Endothelial cell of umbilical vein (primary cell): Measurements from ENCODE around the gene LRRTM4. TPM values are rescaled to one million over a fixed set of nuclear protein-coding genes. Genes with fewer than 3 reads are reported as not detected.

Experiments
- BruUV-seq: library from RNA; stranded (reverse); fragments of 400-500 nt; replicated peaks from 2 replicates; lab custom pipeline; 2021; lab: Mats Ljungman, UMichigan
- CTCF ChIA-PET: fragments of 300-600, 350-600 bp; sonication (Branson Sonifier 250); formaldehyde crosslinking; loops from one replicate; lab custom pipeline; 2021; ENCODE audit warnings: antibody characterized with exemption, inconsistent platforms; lab: Charles Lee
- POLR2A ChIA-PET: fragments of 300-600, 350-600 bp; sonication (Branson Sonifier 250); formaldehyde crosslinking; loops from one replicate; lab custom pipeline; 2021; ENCODE audit warnings: antibody characterized with exemption, inconsistent platforms; lab: Charles Lee
- DNase-seq: peaks from one replicate; pipeline ENCODE4 v3.0.0-alpha.2; 2011; ENCODE audit warnings: low read depth, low spot score
- FAIRE-seq: peaks from 2 replicates; lab custom pipeline; 2011; peaks lifted over from hg19 to GRCh38; lab: Jason Lieb, UNC
- H2AFZ ChIP-seq: 2 replicates; pipeline ENCODE4 v1.6.0; 2012; ENCODE audit warnings: low read depth, low read length, control low read depth, inconsistent platforms
- H3K27ac ChIP-seq: 2 replicates; pipeline ENCODE4 v1.5.1; 2011; ENCODE audit warnings: low read depth, mild to moderate bottlenecking, control low read depth, low read length, moderate library complexity; ENCODE audit not compliant: insufficient read depth
- H3K27me3 ChIP-seq, 2 experiments: 2 replicates each; pipeline versions ENCODE4 v1.6.0 to v1.6.1; 2011; ENCODE audit warnings: low read length in 2 of 2, mixed read lengths in 1 of 2; ENCODE audit not compliant: control insufficient read depth in 2 of 2, insufficient read depth in 2 of 2
- H3K36me3 ChIP-seq, 2 experiments: 2 replicates in 1 of 2; 3 replicates in 1 of 2; pipeline ENCODE4 v1.5.1; 2011; ENCODE audit warnings: low read length in 2 of 2, mild to moderate bottlenecking in 1 of 2, moderate library complexity in 1 of 2; ENCODE audit not compliant: control insufficient read depth in 2 of 2, insufficient read depth in 2 of 2; ENCODE audit errors: extremely low read depth in 1 of 2
- H3K4me1 ChIP-seq: 3 replicates; pipeline ENCODE4 v1.5.1; 2011; ENCODE audit warnings: mild to moderate bottlenecking, low read length; ENCODE audit not compliant: control insufficient read depth, insufficient read depth; ENCODE audit errors: extremely low read depth
- H3K4me2 ChIP-seq: 2 replicates; pipeline ENCODE4 v1.6.1; 2011; ENCODE audit warnings: low read length, control low read depth, mixed read lengths; ENCODE audit not compliant: insufficient read depth
- H3K4me3 ChIP-seq, 3 experiments: fragments of 200-600 bp in 1 of 3; sonication (generic), shearing (Covaris generic) in 1 of 3; replicated peaks in 1 of 3; 2 replicates each; pipeline ENCODE4 v1.5.1; 2011 to 2016; ENCODE audit warnings: control low read depth in 3 of 3, low read length in 3 of 3, mild to moderate bottlenecking in 2 of 3, inconsistent platforms in 1 of 3, low read depth in 1 of 3, moderate library complexity in 1 of 3; ENCODE audit not compliant: insufficient read depth in 1 of 3
- H3K79me2 ChIP-seq: 2 replicates; pipeline ENCODE4 v1.6.0; 2012; ENCODE audit warnings: low read length, inconsistent platforms; ENCODE audit not compliant: control insufficient read depth, insufficient read depth
- H3K9ac ChIP-seq: replicated peaks from 2 replicates; pipeline ENCODE3; 2011; ENCODE audit warnings: low read length, control low read depth; ENCODE audit not compliant: insufficient read depth; ENCODE audit errors: extremely low read depth
- H3K9me1 ChIP-seq: replicated peaks from 3 replicates; pipeline ENCODE4 v1.6.0; 2011; ENCODE audit warnings: mild to moderate bottlenecking, low read length; ENCODE audit not compliant: control insufficient read depth, insufficient read depth; ENCODE audit errors: extremely low read depth
- H3K9me3 ChIP-seq: replicated peaks from 2 replicates; pipeline ENCODE4 v1.5.1; 2012; ENCODE audit warnings: low read length, inconsistent platforms; ENCODE audit not compliant: control insufficient read depth, insufficient read depth
- H4K20me1 ChIP-seq: replicated peaks from 2 replicates; pipeline ENCODE3; 2011; ENCODE audit warnings: mild to moderate bottlenecking, low read length; ENCODE audit not compliant: control insufficient read depth, insufficient read depth; ENCODE audit errors: extremely low read depth
- EZH2 ChIP-seq: IDR thresholded peaks from 2 replicates; pipeline ENCODE4 v1.6.1; 2012; ENCODE audit warnings: borderline replicate concordance, low read depth, mild to moderate bottlenecking, moderate library complexity, low read length, inconsistent platforms; ENCODE audit not compliant: severe bottlenecking
- FOS ChIP-seq: IDR thresholded peaks from 2 replicates; pipeline ENCODE4 v1.6.1; 2011; ENCODE audit warnings: mild to moderate bottlenecking, low read length, moderate library complexity, borderline replicate concordance; ENCODE audit not compliant: insufficient read depth
- GATA2 ChIP-seq: IDR thresholded peaks from 2 replicates; pipeline ENCODE4 v1.7.0; 2011; ENCODE audit warnings: low read depth, mild to moderate bottlenecking, moderate library complexity, mixed read lengths, low read length; ENCODE audit not compliant: insufficient read length, insufficient read depth
- JUN ChIP-seq: IDR thresholded peaks from 2 replicates; pipeline ENCODE4 v1.6.1; 2011; ENCODE audit warnings: borderline replicate concordance, low read depth; ENCODE audit not compliant: insufficient read length, insufficient read depth
- MYC ChIP-seq: IDR thresholded peaks from one replicate; pipeline ENCODE4 v1.6.1; 2011; ENCODE audit warnings: mild to moderate bottlenecking, low read depth, low read length
- POLR2A ChIP-seq: IDR thresholded peaks from 2 replicates; pipeline ENCODE4 v1.6.1; 2012; ENCODE audit warnings: low read depth, mild to moderate bottlenecking, control low read depth, low read length
- POLR2AphosphoS5 ChIP-seq: IDR thresholded peaks from 2 replicates; pipeline ENCODE4 v1.6.1; 2012; ENCODE audit warnings: low read depth, mild to moderate bottlenecking, control low read depth, low read length, moderate library complexity; ENCODE audit not compliant: insufficient read depth
- dilution Hi-C: fragments of 300-500 bp; cut with MboI; formaldehyde crosslinking; loops from one replicate; pipeline ENCODE4 v1.15.0; 2019; ENCODE audit warnings: low sequenced_read_pairs; ENCODE audit not compliant: extremely low pct_ligation_motif_present
- intact Hi-C: fragments of 100-400 bp; cut with micrococcal nuclease; formaldehyde crosslinking; loops from one replicate; pipeline ENCODE4 v1.10.0; 2022
- polyA plus RNA-seq, 4 experiments: library from polyadenylated mRNA; depleted of rRNA in 3 of 4; stranded (reverse) in 3 of 4; unstranded in 1 of 4; fragments of >200 nt; gene quantifications; 2 replicates each; pipeline versions ENCODE4 v1.2.1 to v1.2.3, GENCODE V29; 2011 to 2012; ENCODE audit warnings: missing spikeins in 1 of 4
- total RNA-seq: library from RNA; stranded (reverse); gene quantifications from 2 replicates; pipeline ENCODE4 v1.2.3, GENCODE V29; 2021
- TF ChIP-seq, protein P1 (sequence below), 2 donors: IDR thresholded peaks; 1 replicate in 1 of 2; 2 replicates in 1 of 2; pipeline ENCODE4 v1.5.1; 2011; ENCODE audit warnings: low read length in 2 of 2, mild to moderate bottlenecking in 2 of 2, moderate library complexity in 2 of 2, control low read depth in 1 of 2, inconsistent platforms in 1 of 2, low read depth in 1 of 2; ENCODE audit not compliant: insufficient read depth in 1 of 2; ENCODE audit errors: extremely low read depth in 1 of 2
- TF ChIP-seq, protein P2 (sequence below): IDR thresholded peaks from 2 replicates; pipeline ENCODE4 v1.6.1; 2011; ENCODE audit not compliant: insufficient read depth, insufficient read length

Gene LRRTM4
- total and polyA plus RNA-seq, 2 donors (not counting 3 experiments of a cell fraction or from before 2014, with no cell fraction given) = not detected

DNA sequence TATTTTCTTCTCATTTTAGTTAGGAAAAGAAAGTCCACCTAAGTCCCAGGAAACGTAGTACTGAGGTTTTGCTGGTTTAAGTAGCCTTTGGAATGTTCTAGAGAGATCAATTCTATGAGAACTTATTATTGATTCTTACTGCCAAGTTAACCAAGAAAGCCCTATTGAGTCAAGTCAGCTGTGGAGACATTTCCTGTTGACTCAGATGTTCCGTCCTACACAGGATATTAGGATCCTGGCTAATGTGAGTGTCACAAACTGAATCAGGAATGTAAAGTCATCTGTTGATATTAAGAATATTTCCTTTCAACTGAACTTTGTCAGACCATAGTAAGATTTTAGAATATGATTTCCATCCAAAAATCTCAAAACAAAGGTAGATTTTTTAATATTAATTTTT lies 654.3 kb downstream of the LRRTM4 start:
- FAIRE-seq (peak; percentile 92), DNase-seq (peak; percentile 87)
- Histone ChIP-seq H3K4me3 (no peak overlapping the region), H3K9me1 (no peaks in the 10 kb centered on the region), H3K36me3 (no peaks in the 10 kb centered on the region), H3K4me1 (peaks cover 21% of the 10 kb centered on the region), H2AFZ (no peak overlapping the region), H3K4me2 (peak overlapping the region; percentile 48), H3K9ac (no peak overlapping the region), H3K27ac (peak overlapping the region; percentile 67), H3K9me3 (no peaks in the 10 kb centered on the region), H3K79me2 (no peaks in the 10 kb centered on the region), H3K27me3 (no peaks in the 10 kb centered on the region), H4K20me1 (no peaks in the 10 kb centered on the region)
- intact Hi-C loops (no loop called here), dilution Hi-C loops (no loop called here)
- peak; percentile 95 for TF ChIP-seq FOS
- peak; percentile 94 for TF ChIP-seq JUN
- TF ChIP-seq POLR2AphosphoS5 = peak; percentile 51
- no peak for TF ChIP-seq EZH2
- CTCF ChIA-PET = no interaction called here
- no TSS peak for BruUV-seq
- POLR2A ChIA-PET = no interaction called here

DNA sequence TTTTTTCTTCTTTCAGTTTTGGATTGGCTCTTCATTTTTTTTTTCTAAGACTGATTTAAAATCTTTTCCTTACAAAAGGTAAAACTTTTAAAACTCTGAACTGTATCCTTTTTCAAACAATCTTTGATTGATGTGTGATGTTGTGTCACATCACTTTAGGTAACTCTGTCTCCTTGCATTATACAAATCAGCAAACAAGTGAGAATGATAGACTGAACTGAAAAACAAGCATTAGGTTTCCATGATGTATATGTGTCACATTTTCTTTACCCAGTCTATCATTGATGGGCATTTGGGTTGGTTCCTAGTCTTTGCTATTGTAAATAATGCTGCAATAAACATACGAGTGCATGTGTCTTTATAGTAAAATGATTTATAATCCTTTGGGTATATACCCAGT lies 655.7 kb downstream of the LRRTM4 start:
- Histone ChIP-seq H3K36me3 (no peaks in the 10 kb centered on the region), H4K20me1 (no peaks in the 10 kb centered on the region), H2AFZ (no peak overlapping the region), H3K9me3 (no peaks in the 10 kb centered on the region), H3K4me2 (no peak overlapping the region), H3K9ac (no peak overlapping the region), H3K27ac (no peak overlapping the region), H3K4me1 (peaks cover 21% of the 10 kb centered on the region), H3K9me1 (no peaks in the 10 kb centered on the region), H3K27me3 (no peaks in the 10 kb centered on the region), H3K79me2 (no peaks in the 10 kb centered on the region), H3K4me3 (no peak overlapping the region)
- dilution Hi-C loops = no loop called here
- FAIRE-seq = no peak
- intact Hi-C loops = no loop called here
- ChIA-PET CTCF (no interaction called here), POLR2A (no interaction called here)
- no peak for DNase-seq
- no peak for TF ChIP-seq JUN
- no peak for TF ChIP-seq POLR2AphosphoS5
- TF ChIP-seq FOS = no peak
- no peak for TF ChIP-seq GATA2
- TF ChIP-seq, protein P1, sequence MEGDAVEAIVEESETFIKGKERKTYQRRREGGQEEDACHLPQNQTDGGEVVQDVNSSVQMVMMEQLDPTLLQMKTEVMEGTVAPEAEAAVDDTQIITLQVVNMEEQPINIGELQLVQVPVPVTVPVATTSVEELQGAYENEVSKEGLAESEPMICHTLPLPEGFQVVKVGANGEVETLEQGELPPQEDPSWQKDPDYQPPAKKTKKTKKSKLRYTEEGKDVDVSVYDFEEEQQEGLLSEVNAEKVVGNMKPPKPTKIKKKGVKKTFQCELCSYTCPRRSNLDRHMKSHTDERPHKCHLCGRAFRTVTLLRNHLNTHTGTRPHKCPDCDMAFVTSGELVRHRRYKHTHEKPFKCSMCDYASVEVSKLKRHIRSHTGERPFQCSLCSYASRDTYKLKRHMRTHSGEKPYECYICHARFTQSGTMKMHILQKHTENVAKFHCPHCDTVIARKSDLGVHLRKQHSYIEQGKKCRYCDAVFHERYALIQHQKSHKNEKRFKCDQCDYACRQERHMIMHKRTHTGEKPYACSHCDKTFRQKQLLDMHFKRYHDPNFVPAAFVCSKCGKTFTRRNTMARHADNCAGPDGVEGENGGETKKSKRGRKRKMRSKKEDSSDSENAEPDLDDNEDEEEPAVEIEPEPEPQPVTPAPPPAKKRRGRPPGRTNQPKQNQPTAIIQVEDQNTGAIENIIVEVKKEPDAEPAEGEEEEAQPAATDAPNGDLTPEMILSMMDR (IDR thresholded peaks at IDR 0.05; ENCODE audit: extremely low read depth in 1 of 2, insufficient read depth in 1 of 2, low read depth in 1 of 2, low read length in 2 of 2) = no peak
- TF ChIP-seq, protein P2, sequence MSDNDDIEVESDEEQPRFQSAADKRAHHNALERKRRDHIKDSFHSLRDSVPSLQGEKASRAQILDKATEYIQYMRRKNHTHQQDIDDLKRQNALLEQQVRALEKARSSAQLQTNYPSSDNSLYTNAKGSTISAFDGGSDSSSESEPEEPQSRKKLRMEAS = no peak
- TF ChIP-seq POLR2A = no peak
- TF ChIP-seq MYC = no peak
- TF ChIP-seq EZH2 = no peak
- no TSS peak for BruUV-seq
